Tibial artery (tissue), 4 donors: ENCODE measurements around the gene AMZ1.

Experiments
- DNase-seq, 2 donors: peaks; one replicate each; pipeline ENCODE4 v3.0.0-alpha.2; 2019
- H3K27ac ChIP-seq, 2 donors: fragments of 200-600 bp; sonication (generic) in 1 of 2; 1 replicate in 1 of 2; 2 replicates in 1 of 2; pipeline ENCODE4 v1.5.1; 2018 to 2019; ENCODE audit warnings: mild to moderate bottlenecking in 1 of 2
- H3K27me3 ChIP-seq, 2 donors: fragments of 200-600 bp; sonication (generic) in 1 of 2; one replicate each; pipeline versions ENCODE4 v1.5.1 to v1.6.0; 2016 to 2019
- H3K36me3 ChIP-seq, 3 donors: fragments of 200-600 bp; sonication (generic) in 2 of 3; one replicate each; pipeline ENCODE4 v1.5.1; 2016 to 2019; ENCODE audit warnings: mild to moderate bottlenecking in 2 of 3
- H3K4me1 ChIP-seq, 4 donors: fragments of 200-600 bp; sonication (generic) in 2 of 4; 1 replicate in 3 of 4; 2 replicates in 1 of 4; pipeline ENCODE4 v1.5.1; 2016 to 2019
- H3K4me3 ChIP-seq, 2 donors: fragments of 200-600 bp; sonication (generic) in 1 of 2; 1 replicate in 1 of 2; 2 replicates in 1 of 2; pipeline ENCODE4 v1.5.1; 2018 to 2019; ENCODE audit warnings: mild to moderate bottlenecking in 2 of 2
- H3K9me3 ChIP-seq, 3 donors: fragments of 200-600 bp; sonication (generic) in 1 of 3; one replicate each; pipeline ENCODE4 v1.5.1; 2016 to 2019
- intact Hi-C: fragments of 100-400 bp; cut with DNase I; formaldehyde crosslinking; loops from one replicate; pipeline ENCODE4 v1.15.0; 2023; ENCODE audit warnings: low total_unique reads
- TF ChIP-seq, protein P1 (sequence below), 2 experiments: fragments of 200-600 bp in 1 of 2; fragments of 450-650 bp in 1 of 2; IDR thresholded peaks; one replicate each; pipeline ENCODE4 v1.5.1; 2017 to 2019; ENCODE audit warnings: antibody characterized with exemption in 2 of 2, mild to moderate bottlenecking in 1 of 2, moderate library complexity in 1 of 2

Gene AMZ1

DNA sequence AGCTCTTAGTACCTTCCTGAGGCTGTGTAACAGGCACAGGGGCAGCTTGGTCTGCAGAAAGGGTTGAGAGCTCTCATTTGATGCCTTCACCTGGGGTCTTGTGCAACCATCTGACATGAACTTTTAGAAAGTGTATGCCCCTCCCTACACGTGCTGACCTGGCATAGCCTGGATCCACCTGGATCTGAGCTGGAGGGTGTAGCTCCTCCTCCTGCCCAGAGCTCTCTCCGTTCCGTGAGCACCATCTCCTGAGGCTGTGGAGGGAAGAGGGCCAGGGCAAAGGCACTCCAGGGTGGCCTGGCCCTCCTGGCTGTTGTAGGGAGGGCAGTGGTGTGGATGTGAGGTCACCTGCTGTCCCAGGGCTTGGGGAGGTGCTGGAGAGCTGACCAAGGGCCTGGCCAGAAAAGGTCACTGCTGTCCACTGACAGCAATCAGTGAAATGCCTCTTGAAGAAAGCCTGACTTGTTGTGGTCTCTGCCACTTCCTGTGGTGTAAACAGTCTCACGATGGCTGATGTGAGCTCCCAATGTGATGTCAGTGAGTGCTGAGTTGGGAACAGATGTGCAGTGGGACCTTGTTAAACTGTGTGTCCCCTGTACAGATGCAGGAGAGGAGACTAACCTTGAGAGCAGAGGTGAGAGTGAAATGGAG lies 23.0 kb downstream of the AMZ1 start:
- peaks cover 0 to 14% (median 3%) of the 10 kb centered on the region in 3 donors for H3K36me3 ChIP-seq
- no peaks in the 10 kb centered on the region for H3K9me3 ChIP-seq
- TF ChIP-seq, protein P1, sequence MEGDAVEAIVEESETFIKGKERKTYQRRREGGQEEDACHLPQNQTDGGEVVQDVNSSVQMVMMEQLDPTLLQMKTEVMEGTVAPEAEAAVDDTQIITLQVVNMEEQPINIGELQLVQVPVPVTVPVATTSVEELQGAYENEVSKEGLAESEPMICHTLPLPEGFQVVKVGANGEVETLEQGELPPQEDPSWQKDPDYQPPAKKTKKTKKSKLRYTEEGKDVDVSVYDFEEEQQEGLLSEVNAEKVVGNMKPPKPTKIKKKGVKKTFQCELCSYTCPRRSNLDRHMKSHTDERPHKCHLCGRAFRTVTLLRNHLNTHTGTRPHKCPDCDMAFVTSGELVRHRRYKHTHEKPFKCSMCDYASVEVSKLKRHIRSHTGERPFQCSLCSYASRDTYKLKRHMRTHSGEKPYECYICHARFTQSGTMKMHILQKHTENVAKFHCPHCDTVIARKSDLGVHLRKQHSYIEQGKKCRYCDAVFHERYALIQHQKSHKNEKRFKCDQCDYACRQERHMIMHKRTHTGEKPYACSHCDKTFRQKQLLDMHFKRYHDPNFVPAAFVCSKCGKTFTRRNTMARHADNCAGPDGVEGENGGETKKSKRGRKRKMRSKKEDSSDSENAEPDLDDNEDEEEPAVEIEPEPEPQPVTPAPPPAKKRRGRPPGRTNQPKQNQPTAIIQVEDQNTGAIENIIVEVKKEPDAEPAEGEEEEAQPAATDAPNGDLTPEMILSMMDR (IDR thresholded peaks at IDR 0.05): no peak
- peaks cover 0 to 7% (median under 1%) of the 10 kb centered on the region in 4 donors for H3K4me1 ChIP-seq
- no peak overlapping the region for H3K27ac ChIP-seq
- DNase-seq: no peak
- intact Hi-C loops: loop anchor here (5.0 kb wide), 1 partner anchor 39 kb away; no protein-coding TSS in a partner anchor
- H3K27me3 ChIP-seq: no peaks in the 10 kb centered on the region
- H3K4me3 ChIP-seq: no peak overlapping the region

DNA sequence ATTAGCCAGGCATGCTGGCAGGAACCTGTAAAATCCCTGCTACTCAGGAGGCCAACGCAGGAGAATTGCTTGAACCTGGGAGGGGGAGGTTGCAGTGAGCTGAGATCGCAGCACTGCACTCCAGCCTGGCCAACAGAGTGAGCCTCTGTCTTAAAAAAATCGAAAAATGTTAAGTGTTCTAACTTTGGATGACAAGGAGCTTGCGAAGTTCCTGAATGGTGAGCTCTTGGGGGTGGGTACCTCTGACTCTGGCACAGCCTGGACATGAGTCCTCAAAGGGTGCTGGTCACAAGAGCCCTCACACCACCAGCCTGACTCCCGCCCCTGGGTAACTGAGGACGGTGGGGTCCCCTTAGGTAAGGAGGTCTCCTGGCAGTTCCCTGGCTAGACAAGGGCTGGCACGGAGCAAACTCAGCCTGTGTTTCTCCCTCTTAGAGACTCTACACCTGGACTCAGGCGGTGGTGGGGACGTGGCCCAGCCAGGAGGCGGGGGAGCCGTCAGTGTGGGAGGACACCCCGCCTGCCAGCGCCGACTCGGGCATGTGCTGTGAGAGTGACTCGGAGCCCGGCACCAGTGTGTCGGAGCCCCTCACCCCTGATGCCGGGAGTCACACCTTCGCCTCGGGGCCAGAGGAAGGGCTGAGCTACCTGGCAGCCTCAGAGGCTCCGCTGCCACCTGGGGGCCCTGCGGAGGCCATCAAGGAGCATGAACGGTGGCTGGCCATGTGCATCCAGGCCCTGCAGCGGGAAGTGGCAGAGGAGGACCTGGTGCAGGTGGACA lies 24.1 kb downstream of the AMZ1 start:
- Histone ChIP-seq H3K27ac (no peak overlapping the region), H3K36me3 (peaks cover 0 to 16% (median 3%) of the 10 kb centered on the region in 3 donors), H3K9me3 (no peaks in the 10 kb centered on the region), H3K4me3 (no peak overlapping the region), H3K4me1 (peaks cover 0 to 16% (median 8%) of the 10 kb centered on the region in 4 donors), H3K27me3 (no peaks in the 10 kb centered on the region)
- intact Hi-C loops: loop anchor here (5.0 kb wide), 1 partner anchor 40 kb away; no protein-coding TSS in a partner anchor
- TF ChIP-seq, protein P1 (IDR thresholded peaks at IDR 0.05): no peak
- no peak for DNase-seq

DNA sequence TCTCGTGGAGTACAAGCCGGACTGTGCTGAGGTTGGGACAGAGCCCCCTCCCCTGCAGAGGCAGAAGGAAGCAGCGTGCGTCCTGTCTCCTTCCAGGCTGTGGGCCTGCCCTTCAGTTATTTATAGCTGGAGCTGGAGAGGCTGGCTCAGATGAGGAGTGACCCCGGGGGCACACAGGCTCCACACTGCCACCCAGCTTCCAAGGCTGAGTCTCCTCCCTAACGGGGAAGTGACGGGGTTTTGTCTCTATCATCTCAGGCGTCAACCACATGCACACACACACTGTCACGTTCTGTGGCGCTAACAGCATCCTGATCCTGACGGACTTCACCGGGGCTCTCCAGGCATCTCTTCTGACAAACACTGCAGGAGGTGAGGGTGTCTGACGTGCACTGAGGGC lies 25.4 kb downstream of the AMZ1 start:
- peaks cover 0 to 16% (median 3%) of the 10 kb centered on the region in 3 donors for H3K36me3 ChIP-seq
- no peak for DNase-seq
- peaks cover 0 to 25% (median 15%) of the 10 kb centered on the region in 4 donors for H3K4me1 ChIP-seq

DNA sequence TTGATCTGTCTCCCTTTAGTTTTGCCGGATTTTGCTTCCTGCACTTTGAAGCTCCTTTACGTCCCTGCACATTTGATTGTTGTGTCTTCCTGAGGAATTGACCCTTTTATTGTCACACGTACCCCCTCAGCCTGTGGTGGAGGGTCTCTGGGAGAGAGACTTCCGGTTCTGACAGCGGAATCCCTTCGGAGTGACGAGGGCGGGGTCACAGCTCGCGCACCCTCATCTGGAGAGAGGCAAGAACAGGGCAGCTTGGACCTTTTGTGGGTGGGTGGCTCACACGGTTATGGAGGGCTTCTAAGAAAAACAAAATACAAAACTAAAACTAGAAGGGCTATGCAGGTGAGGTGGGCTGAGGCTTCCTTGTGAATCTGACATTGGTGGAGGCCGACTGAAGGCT lies 26.0 kb downstream of the AMZ1 start:
- Histone ChIP-seq H3K27ac (no peak overlapping the region), H3K4me3 (no peak overlapping the region), H3K27me3 (no peaks in the 10 kb centered on the region), H3K36me3 (peaks cover 0 to 16% (median 3%) of the 10 kb centered on the region in 3 donors), H3K4me1 (peaks cover 0 to 25% (median 15%) of the 10 kb centered on the region in 4 donors), H3K9me3 (no peaks in the 10 kb centered on the region)
- intact Hi-C loops: loop anchor here (5.0 kb wide), 1 partner anchor 42 kb away; no protein-coding TSS in a partner anchor
- no peak for DNase-seq
- TF ChIP-seq, protein P1 (IDR thresholded peaks at IDR 0.05): no peak

More for the DNA sequence above, 25.4 kb downstream of the AMZ1 start:
- Histone ChIP-seq H3K27ac (no peak overlapping the region), H3K27me3 (no peaks in the 10 kb centered on the region), H3K4me3 (no peak overlapping the region), H3K9me3 (no peaks in the 10 kb centered on the region)
- TF ChIP-seq, protein P1 (IDR thresholded peaks at IDR 0.05): no peak
- intact Hi-C loops: loop anchor here (5.0 kb wide), 1 partner anchor 41 kb away; no protein-coding TSS in a partner anchor

DNA sequence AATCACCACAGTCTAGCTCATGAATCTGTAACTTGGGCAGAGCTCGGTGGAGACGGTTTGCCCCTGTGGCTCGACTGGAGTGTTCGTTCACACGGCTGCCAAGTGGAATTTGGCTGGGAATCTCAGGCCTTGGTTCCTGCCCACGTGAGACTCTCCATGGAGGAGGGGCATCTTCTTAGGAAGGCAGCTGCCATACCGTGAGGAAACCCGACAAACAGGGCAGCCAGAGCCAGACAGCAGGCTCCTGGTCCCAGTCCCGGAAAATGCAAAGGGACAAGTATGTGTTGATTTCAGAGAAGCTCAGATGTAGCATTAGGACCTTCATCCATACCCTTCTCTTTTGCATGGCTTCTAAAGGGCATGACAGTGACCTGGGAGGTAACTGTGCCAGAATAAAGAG lies 26.6 kb downstream of the AMZ1 start:
- Histone ChIP-seq H3K4me1 (peaks cover 0 to 23% (median 15%) of the 10 kb centered on the region in 4 donors), H3K4me3 (no peak overlapping the region), H3K9me3 (no peaks in the 10 kb centered on the region), H3K27me3 (no peaks in the 10 kb centered on the region), H3K27ac (no peak overlapping the region), H3K36me3 (peaks cover 0 to 16% (median 3%) of the 10 kb centered on the region in 3 donors)
- intact Hi-C loops: loop anchor here (5.0 kb wide), 1 partner anchor 42 kb away; no protein-coding TSS in a partner anchor
- TF ChIP-seq, protein P1 (IDR thresholded peaks at IDR 0.05): no peak
- DNase-seq: no peak
